Measurements from ENCODE around the gene CST7.

Gene CST7

DNA sequence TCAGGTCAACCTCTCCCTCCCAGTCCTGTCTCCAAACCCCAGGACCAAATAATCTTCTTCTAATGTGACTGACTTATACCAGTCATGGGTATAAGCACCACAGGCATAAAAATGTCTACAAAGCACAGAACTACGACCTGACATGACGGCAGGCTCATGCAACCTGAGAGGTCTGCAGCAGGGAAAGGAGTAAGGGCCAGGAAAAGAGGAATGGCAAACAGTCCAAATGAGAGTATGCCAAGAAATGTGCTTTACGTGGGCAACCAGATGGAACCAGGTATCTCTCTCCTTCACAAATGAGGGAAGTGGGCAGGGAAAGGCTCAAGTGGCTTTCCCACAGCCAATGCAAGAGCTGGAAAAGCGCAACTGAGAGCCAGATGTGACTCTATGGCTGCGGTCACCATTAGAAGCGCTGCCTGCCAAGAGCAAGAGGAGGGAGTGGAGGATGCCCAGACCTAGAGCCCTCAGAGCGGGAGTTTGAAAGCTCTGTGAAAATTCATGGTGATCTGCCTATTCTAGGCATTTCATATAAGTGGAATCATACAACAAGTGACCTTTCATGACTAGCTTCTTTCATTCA is 37.5 kb downstream of the CST7 start:
- no peak for DNase-seq (ENCODE audit: low read depth in 1 of 2, low spot score in 1 of 2)

DNA sequence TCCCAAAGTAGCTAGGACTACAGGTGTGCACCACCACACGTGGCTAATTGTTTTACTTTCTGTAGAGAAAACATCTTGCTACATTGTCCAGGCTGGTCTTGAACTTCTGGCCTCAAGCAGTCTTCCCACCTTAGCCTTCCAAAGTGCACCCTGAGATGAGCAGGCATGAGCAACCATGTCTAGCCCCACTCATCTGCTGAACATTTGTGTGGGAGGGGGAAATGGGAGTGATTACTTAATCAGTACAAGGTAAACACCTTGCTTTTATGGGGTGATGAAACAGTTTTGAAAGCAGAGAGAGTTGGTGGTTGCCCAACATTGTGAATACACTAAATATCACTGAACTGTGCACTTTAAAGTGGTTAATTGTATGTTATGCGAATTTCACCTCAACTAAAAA is 38.2 kb downstream of the CST7 start:
- H3K27ac ChIP-seq (replicated peaks), result peak overlapping the region; percentile 75
- no peak overlapping the region for H3K4me3 ChIP-seq (replicated peaks; ENCODE audit: insufficient read depth, low read length)
- DNase-seq (ENCODE audit: low read depth in 1 of 2, low spot score in 1 of 2), result peak; percentile 44 to 62
- TF ChIP-seq, protein P1, sequence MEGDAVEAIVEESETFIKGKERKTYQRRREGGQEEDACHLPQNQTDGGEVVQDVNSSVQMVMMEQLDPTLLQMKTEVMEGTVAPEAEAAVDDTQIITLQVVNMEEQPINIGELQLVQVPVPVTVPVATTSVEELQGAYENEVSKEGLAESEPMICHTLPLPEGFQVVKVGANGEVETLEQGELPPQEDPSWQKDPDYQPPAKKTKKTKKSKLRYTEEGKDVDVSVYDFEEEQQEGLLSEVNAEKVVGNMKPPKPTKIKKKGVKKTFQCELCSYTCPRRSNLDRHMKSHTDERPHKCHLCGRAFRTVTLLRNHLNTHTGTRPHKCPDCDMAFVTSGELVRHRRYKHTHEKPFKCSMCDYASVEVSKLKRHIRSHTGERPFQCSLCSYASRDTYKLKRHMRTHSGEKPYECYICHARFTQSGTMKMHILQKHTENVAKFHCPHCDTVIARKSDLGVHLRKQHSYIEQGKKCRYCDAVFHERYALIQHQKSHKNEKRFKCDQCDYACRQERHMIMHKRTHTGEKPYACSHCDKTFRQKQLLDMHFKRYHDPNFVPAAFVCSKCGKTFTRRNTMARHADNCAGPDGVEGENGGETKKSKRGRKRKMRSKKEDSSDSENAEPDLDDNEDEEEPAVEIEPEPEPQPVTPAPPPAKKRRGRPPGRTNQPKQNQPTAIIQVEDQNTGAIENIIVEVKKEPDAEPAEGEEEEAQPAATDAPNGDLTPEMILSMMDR (IDR thresholded peaks at IDR 0.05; ENCODE audit: insufficient read depth, low read length), result no peak
- no peak for TF ChIP-seq GABPA (IDR thresholded peaks at IDR 0.05; ENCODE audit: low read depth)
- TF ChIP-seq POLR2AphosphoS5 (IDR thresholded peaks at IDR 0.05; ENCODE audit: low read depth), result no peak
- no peak for TF ChIP-seq SPI1 (IDR thresholded peaks at IDR 0.05; ENCODE audit: borderline replicate concordance, low read depth)
- TF ChIP-seq, protein P2, sequence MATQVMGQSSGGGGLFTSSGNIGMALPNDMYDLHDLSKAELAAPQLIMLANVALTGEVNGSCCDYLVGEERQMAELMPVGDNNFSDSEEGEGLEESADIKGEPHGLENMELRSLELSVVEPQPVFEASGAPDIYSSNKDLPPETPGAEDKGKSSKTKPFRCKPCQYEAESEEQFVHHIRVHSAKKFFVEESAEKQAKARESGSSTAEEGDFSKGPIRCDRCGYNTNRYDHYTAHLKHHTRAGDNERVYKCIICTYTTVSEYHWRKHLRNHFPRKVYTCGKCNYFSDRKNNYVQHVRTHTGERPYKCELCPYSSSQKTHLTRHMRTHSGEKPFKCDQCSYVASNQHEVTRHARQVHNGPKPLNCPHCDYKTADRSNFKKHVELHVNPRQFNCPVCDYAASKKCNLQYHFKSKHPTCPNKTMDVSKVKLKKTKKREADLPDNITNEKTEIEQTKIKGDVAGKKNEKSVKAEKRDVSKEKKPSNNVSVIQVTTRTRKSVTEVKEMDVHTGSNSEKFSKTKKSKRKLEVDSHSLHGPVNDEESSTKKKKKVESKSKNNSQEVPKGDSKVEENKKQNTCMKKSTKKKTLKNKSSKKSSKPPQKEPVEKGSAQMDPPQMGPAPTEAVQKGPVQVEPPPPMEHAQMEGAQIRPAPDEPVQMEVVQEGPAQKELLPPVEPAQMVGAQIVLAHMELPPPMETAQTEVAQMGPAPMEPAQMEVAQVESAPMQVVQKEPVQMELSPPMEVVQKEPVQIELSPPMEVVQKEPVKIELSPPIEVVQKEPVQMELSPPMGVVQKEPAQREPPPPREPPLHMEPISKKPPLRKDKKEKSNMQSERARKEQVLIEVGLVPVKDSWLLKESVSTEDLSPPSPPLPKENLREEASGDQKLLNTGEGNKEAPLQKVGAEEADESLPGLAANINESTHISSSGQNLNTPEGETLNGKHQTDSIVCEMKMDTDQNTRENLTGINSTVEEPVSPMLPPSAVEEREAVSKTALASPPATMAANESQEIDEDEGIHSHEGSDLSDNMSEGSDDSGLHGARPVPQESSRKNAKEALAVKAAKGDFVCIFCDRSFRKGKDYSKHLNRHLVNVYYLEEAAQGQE (IDR thresholded peaks at IDR 0.05; ENCODE audit: insufficient replicate concordance, low read depth), result no peak
- no peaks in the 10 kb centered on the region for H3K27me3 ChIP-seq (ENCODE audit: insufficient read depth, poor library complexity, severe bottlenecking)

More for the DNA sequence above, 37.5 kb downstream of the CST7 start:
- Histone ChIP-seq H3K4me3 (replicated peaks; ENCODE audit: insufficient read depth, low read length) (no peak overlapping the region), H3K27ac (replicated peaks) (peak overlapping the region; percentile 75), H3K27me3 (ENCODE audit: insufficient read depth, poor library complexity, severe bottlenecking) (no peaks in the 10 kb centered on the region)
- no peak for TF ChIP-seq GABPA (IDR thresholded peaks at IDR 0.05; ENCODE audit: low read depth)
- TF ChIP-seq, protein P1 (IDR thresholded peaks at IDR 0.05; ENCODE audit: insufficient read depth, low read length), result no peak
- TF ChIP-seq, protein P2 (IDR thresholded peaks at IDR 0.05; ENCODE audit: insufficient replicate concordance, low read depth), result no peak
- no peak for TF ChIP-seq POLR2AphosphoS5 (IDR thresholded peaks at IDR 0.05; ENCODE audit: low read depth)
- no peak for TF ChIP-seq SPI1 (IDR thresholded peaks at IDR 0.05; ENCODE audit: borderline replicate concordance, low read depth)

DNA sequence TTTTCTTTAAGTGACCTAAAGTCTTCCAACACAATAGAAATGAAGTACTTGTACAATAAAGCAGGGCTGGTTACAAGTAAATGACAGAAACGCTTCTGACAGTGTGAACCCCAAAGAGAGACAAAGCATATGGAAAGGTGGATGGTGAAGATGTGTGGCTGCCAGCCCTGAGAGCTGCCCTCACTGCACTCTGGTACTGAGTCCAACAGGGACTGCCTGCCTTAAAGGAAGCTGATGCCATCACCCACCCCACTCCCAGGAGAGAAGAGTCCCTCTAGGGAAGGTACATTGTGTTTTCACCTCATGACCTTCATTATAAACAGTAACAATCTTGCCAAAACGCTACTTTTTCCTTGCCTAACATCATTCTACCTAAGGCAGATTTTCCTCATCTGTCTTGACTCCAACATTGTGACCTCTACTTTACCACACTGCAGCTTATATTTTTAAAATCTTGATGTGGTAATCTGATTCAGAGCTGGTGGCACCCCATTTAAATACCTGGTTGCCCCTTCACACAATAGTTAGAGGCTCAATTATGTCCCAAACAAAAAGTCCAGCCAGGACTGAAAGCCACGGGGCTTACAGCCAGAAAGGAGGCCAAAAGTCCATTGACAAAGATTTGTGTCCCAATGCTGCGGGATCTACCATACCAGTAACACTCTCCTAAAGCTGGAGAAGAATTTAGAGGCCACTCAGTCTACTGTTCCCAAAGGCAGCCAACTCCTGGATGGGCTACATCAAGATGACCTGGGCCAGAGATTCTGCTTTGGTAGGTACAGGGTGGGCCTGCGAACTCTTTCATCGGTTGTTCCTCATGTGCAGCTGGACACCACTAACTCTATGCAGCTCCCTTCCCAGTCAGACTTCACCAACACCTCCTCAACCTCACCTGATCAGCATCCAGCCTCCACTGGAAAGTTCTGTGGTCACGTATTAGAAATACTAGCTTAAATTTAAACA is 39.1 kb downstream of the CST7 start:
- H3K4me3 ChIP-seq (replicated peaks; ENCODE audit: insufficient read depth, low read length), result no peak overlapping the region
- TF ChIP-seq, protein P1 (IDR thresholded peaks at IDR 0.05; ENCODE audit: insufficient read depth, low read length), result no peak
- TF ChIP-seq, protein P2 (IDR thresholded peaks at IDR 0.05; ENCODE audit: insufficient replicate concordance, low read depth), result no peak
- no peak for TF ChIP-seq SPI1 (IDR thresholded peaks at IDR 0.05; ENCODE audit: borderline replicate concordance, low read depth)
- H3K27ac ChIP-seq (replicated peaks), result peak overlapping the region; percentile 75
- DNase-seq (ENCODE audit: low read depth in 1 of 2, low spot score in 1 of 2), result no peak
- H3K27me3 ChIP-seq (ENCODE audit: insufficient read depth, poor library complexity, severe bottlenecking), result no peaks in the 10 kb centered on the region
